Spleen (tissue), 11 donors: ENCODE data around the gene NUAK2. TPM values are rescaled to one million over a fixed set of nuclear protein-coding genes. Genes with fewer than 3 reads are reported as not detected.

Source experiments
- DNase-seq: peaks from one replicate; pipeline ENCODE4 v3.0.0-alpha.2; 2020
- H3K27ac ChIP-seq, 8 donors: fragments of 200-600 bp; sonication (generic) in 7 of 8; 1 replicate in 4 of 8; 2 replicates in 4 of 8; pipeline versions ENCODE4 v1.5.0 to v1.8.0; 2016 to 2021; ENCODE audit warnings: inconsistent platforms in 4 of 8, mild to moderate bottlenecking in 4 of 8, moderate library complexity in 1 of 8
- H3K27me3 ChIP-seq, 7 donors: fragments of 200-600 bp; sonication (generic) in 6 of 7; replicated peaks in 1 of 7; 1 replicate in 4 of 7; 2 replicates in 3 of 7; pipeline versions ENCODE4 v1.5.0 to v1.8.0; 2016 to 2021; ENCODE audit warnings: inconsistent platforms in 3 of 7, mild to moderate bottlenecking in 1 of 7
- H3K36me3 ChIP-seq, 6 donors: fragments of 200-600 bp; sonication (generic) in 5 of 6; 1 replicate in 4 of 6; 2 replicates in 2 of 6; pipeline versions ENCODE4 v1.5.0 to v1.8.0; 2016 to 2021; ENCODE audit warnings: inconsistent platforms in 2 of 6
- H3K4me1 ChIP-seq, 6 donors: fragments of 200-600 bp; sonication (generic) in 5 of 6; 1 replicate in 3 of 6; 2 replicates in 3 of 6; pipeline versions ENCODE4 v1.5.0 to v1.8.0; 2016 to 2021; ENCODE audit warnings: inconsistent platforms in 3 of 6
- H3K4me3 ChIP-seq, 8 donors: fragments of 200-600 bp; sonication (generic) in 7 of 8; 1 replicate in 4 of 8; 2 replicates in 4 of 8; pipeline versions ENCODE4 v1.5.0 to v1.8.0; 2016 to 2021; ENCODE audit warnings: inconsistent platforms in 4 of 8, mild to moderate bottlenecking in 4 of 8, moderate library complexity in 2 of 8
- H3K9me3 ChIP-seq, 8 donors: fragments of 200-600 bp; sonication (generic) in 7 of 8; 1 replicate in 4 of 8; 2 replicates in 4 of 8; pipeline versions ENCODE4 v1.5.0 to v1.8.0; 2016 to 2021; ENCODE audit warnings: inconsistent platforms in 4 of 8
- CTCF ChIP-seq, 11 experiments: fragments of 200-600 bp in 7 of 11; fragments of 450-650 bp in 4 of 11; sonication (generic) in 4 of 11; IDR thresholded peaks in 8 of 11; conservative IDR thresholded peaks in 3 of 11; 1 replicate in 7 of 11; 2 replicates in 4 of 11; pipeline versions ENCODE4 v1.4.0 to v1.8.0; 2016 to 2021; ENCODE audit warnings: antibody characterized with exemption in 11 of 11, inconsistent platforms in 4 of 11, mild to moderate bottlenecking in 1 of 11
- POLR2A ChIP-seq, 3 donors: fragments of 450-650 bp; IDR thresholded peaks; one replicate each; pipeline ENCODE4 v1.5.1; 2017; ENCODE audit warnings: antibody characterized with exemption in 3 of 3, mild to moderate bottlenecking in 1 of 3
- POLR2AphosphoS5 ChIP-seq, 3 donors: sonication (generic); formaldehyde crosslinking; IDR thresholded peaks; one replicate each; pipeline ENCODE4 v1.5.1; 2017; ENCODE audit warnings: antibody characterized with exemption in 3 of 3
- WGBS, 5 donors: extraction: QIAGEN DNeasy Blood & Tissue Kit in 3 of 5; methylation state at CpG; one replicate each; pipeline versions ENCODE4 v1.1.5 to v1.1.7; 2013 to 2018; 5-methylcytosine and 5-hydroxymethylcytosine counted together
- intact Hi-C: fragments of 100-400 bp; cut with DNase I; formaldehyde crosslinking; loops from one replicate; pipeline ENCODE4 v1.15.0; 2023; ENCODE audit warnings: low total_unique reads
- polyA plus RNA-seq, 3 donors: library from polyadenylated mRNA; stranded (reverse); fragments of 200-250 nt; gene quantifications; one replicate each; pipeline ENCODE4 v1.2.1, GENCODE V29; 2013
- total RNA-seq, 7 donors: library from RNA; depleted of rRNA in 3 of 7; stranded (reverse); fragments of >200 nt in 3 of 7; fragmentation: NEBNext Ultra II Directional in 4 of 7; extraction: Animal tissue kit (Norgen Biotek cat#: 25700) in 4 of 7; gene quantifications; one replicate each; pipeline versions ENCODE4 v1.1.0 to v1.2.1, GENCODE V29; 2016 to 2021
- donor health status: healthy with polysubstance abuse.
- donor health status: DM: no; HTN: no; CAD: no; lungs with moderate emphysema.
- donor health status: DM: no; HTN: no; CAD: no.
- donor health status: Bipolar disorder and iron deficiency.
- donor health status: healthy.
- donor health status: DM: no; HTN: no; CAD: no.
- donor health status: DM: yes; HTN: yes; CAD: no.

Gene NUAK2
- total and polyA plus RNA-seq, 10 donors: 5.7 to 32.7 (median 19.1) TPM

GRCh38 chr1:205344066-205344928 is 22.8 kb upstream of the NUAK2 start:
- WGBS, 5 donors: 11 to 19% (median 13%) methylated on average over 33 to 59 of the region's 59 CpGs
- Histone ChIP-seq H3K36me3 (no peaks in the 10 kb centered on the region), H3K27ac (no peak overlapping the region), H3K27me3 (peaks cover 0 to 60% (median 21%) of the 10 kb centered on the region in 7 donors), H3K9me3 (no peaks in the 10 kb centered on the region), H3K4me3 (peak overlapping the region; percentile 12 to 70 (median 40)), H3K4me1 (peaks cover 12 to 42% (median 30%) of the 10 kb centered on the region in 6 donors)
- TF ChIP-seq CTCF (IDR thresholded peaks at IDR 0.05 in 8 of 11, conservative IDR thresholded peaks at IDR 0.05 in 3 of 11): no peak
- TF ChIP-seq POLR2AphosphoS5 (IDR thresholded peaks at IDR 0.05): peak in 2 of 3 donors; percentile 10 to 30
- peak; percentile 87 for DNase-seq
- intact Hi-C loops: no loop called here

- TF ChIP-seq CTCF (IDR thresholded peaks at IDR 0.05 in 8 of 11, conservative IDR thresholded peaks at IDR 0.05 in 3 of 11): peak in 1 of 11 experiments; percentile 31
- no peak for TF ChIP-seq POLR2AphosphoS5 (IDR thresholded peaks at IDR 0.05)
- H3K9me3 ChIP-seq: no peaks in the 10 kb centered on the region
- peaks cover 0 to 60% (median 21%) of the 10 kb centered on the region in 7 donors for H3K27me3 ChIP-seq
- H3K36me3 ChIP-seq: no peaks in the 10 kb centered on the region
- intact Hi-C loops: no loop called here
- peak overlapping the region; percentile 12 to 70 (median 40) for H3K4me3 ChIP-seq
- WGBS, 5 donors: 1 to 4% (median 4%) methylated on average over 15 to 63 of the region's 63 CpGs; no CpG with 5 or more reads in 1 of the 5 donors
- H3K4me1 ChIP-seq: peaks cover 12 to 34% (median 23%) of the 10 kb centered on the region in 6 donors
- no peak overlapping the region for H3K27ac ChIP-seq
- DNase-seq: peak; percentile 79
Measured at GRCh38 chr1:205343431-205344065, 22.0 kb upstream of the NUAK2 start.

- WGBS, 5 donors: 41 to 54% (median 43%) methylated on average over 9 to 12 of the region's 12 CpGs
- Histone ChIP-seq H3K27ac (no peak overlapping the region), H3K27me3 (peaks cover 0 to 60% (median 21%) of the 10 kb centered on the region in 7 donors), H3K36me3 (no peaks in the 10 kb centered on the region), H3K4me1 (peaks cover 10 to 28% (median 18%) of the 10 kb centered on the region in 6 donors), H3K9me3 (no peaks in the 10 kb centered on the region), H3K4me3 (peak overlapping the region in 5 of 8 donors; percentile 12 to 70 (median 41))
- intact Hi-C loops: no loop called here
- no peak for TF ChIP-seq CTCF (IDR thresholded peaks at IDR 0.05 in 8 of 11, conservative IDR thresholded peaks at IDR 0.05 in 3 of 11)
- DNase-seq: no peak
Measured at GRCh38 chr1:205342986-205343385, 21.4 kb upstream of the NUAK2 start.

DNA sequence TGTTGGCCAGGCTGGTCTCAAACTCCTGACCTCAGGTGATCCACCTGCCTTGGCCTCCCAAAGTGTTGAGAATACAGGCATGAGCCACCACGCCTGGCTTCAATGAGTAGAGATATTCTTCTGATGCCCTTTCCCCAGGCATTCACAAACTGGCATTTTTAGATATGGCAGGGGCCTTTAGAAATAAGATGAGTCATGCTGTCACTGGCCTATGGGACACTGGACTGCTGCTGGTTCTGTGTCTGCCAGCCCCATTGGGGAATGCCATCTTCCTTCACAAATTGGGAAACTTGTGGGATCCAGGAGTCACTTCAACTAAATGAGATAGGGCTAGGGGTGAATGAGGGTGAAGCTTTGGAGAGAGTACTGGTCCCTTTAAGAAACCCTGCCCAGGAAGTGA is 19.1 kb upstream of the NUAK2 start:
- intact Hi-C loops: no loop called here
- H3K27ac ChIP-seq: no peak overlapping the region
- DNase-seq: peak; percentile 19

More for the DNA sequence above, 19.1 kb upstream of the NUAK2 start:
- Histone ChIP-seq H3K4me3 (no peak overlapping the region), H3K4me1 (peaks cover 8 to 24% (median 17%) of the 10 kb centered on the region in 6 donors), H3K9me3 (no peaks in the 10 kb centered on the region), H3K27me3 (peaks cover 0 to 39% (median 21%) of the 10 kb centered on the region in 7 donors), H3K36me3 (no peaks in the 10 kb centered on the region)
- no peak for TF ChIP-seq POLR2AphosphoS5 (IDR thresholded peaks at IDR 0.05)
- TF ChIP-seq CTCF (IDR thresholded peaks at IDR 0.05 in 8 of 11, conservative IDR thresholded peaks at IDR 0.05 in 3 of 11): no peak
- TF ChIP-seq POLR2A (IDR thresholded peaks at IDR 0.05): no peak
- 83 to 100% (median 94%) methylated on average over 1 of the region's 1 CpG for WGBS, 5 donors
